H1 (cell line): ENCODE measurements around the gene AP3S1. TPM values are rescaled to one million over a fixed set of nuclear protein-coding genes. Genes with fewer than 3 reads are reported as not detected.

Experiments
- CTCF ChIA-PET: fragments of 300-600 bp; sonication (Branson Sonifier 250); formaldehyde crosslinking; loops from one replicate; lab custom pipeline; 2021; ENCODE audit not compliant: partially characterized antibody; lab: Charles Lee
- POLR2A ChIA-PET: fragments of 300-600 bp; sonication (Branson Sonifier 250); formaldehyde crosslinking; loops from one replicate; lab custom pipeline; 2021; ENCODE audit warnings: inconsistent platforms; ENCODE audit not compliant: partially characterized antibody; lab: Charles Lee
- DNase-seq, 2 experiments: peaks; one replicate each; pipeline versions ENCODE4 v3.0.0 to v3.0.0-alpha.2; 2010 to 2022; ENCODE audit warnings: low spot score in 2 of 2, low read depth in 1 of 2, mixed read lengths in 1 of 2
- FAIRE-seq: peaks from 2 replicates; lab custom pipeline; 2011; peaks lifted over from hg19 to GRCh38; lab: Jason Lieb, UNC
- H2AFZ ChIP-seq: 2 replicates; pipeline ENCODE4 v1.8.1; 2012; ENCODE audit warnings: low read length, inconsistent platforms
- H2AK5ac ChIP-seq: 2 replicates; pipeline ENCODE4 v1.6.1; 2013; ENCODE audit warnings: low read depth, low read length
- H2BK120ac ChIP-seq: replicated peaks from 2 replicates; pipeline ENCODE3; 2013; ENCODE audit warnings: low read depth, low read length, inconsistent platforms
- H2BK12ac ChIP-seq: 2 replicates; pipeline ENCODE4 v1.6.1; 2013; ENCODE audit warnings: low read depth, low read length
- H2BK15ac ChIP-seq: 2 replicates; pipeline ENCODE4 v1.6.1; 2013; ENCODE audit warnings: low read length
- H2BK20ac ChIP-seq: 2 replicates; pipeline ENCODE4 v1.6.1; 2013; ENCODE audit warnings: low read length
- H2BK5ac ChIP-seq: 2 replicates; pipeline ENCODE4 v1.6.1; 2013; ENCODE audit warnings: low read depth, low read length
- H3K14ac ChIP-seq: 2 replicates; pipeline ENCODE4 v1.6.1; 2013; ENCODE audit warnings: inconsistent platforms; ENCODE audit not compliant: insufficient read length
- H3K18ac ChIP-seq: 2 replicates; pipeline ENCODE4 v1.6.1; 2013; ENCODE audit warnings: low read length; ENCODE audit errors: extremely low read depth
- H3K23ac ChIP-seq: 2 replicates; pipeline ENCODE4 v1.6.1; 2013; ENCODE audit warnings: inconsistent platforms; ENCODE audit not compliant: insufficient read length
- H3K23me2 ChIP-seq: 2 replicates; pipeline ENCODE4 v1.6.1; 2013; ENCODE audit warnings: low read depth, low read length
- H3K27ac ChIP-seq: 2 replicates; pipeline ENCODE4 v1.6.1; 2011; ENCODE audit warnings: low read depth, low read length, inconsistent platforms
- H3K27me3 ChIP-seq, 4 experiments: replicated peaks in 1 of 4; 1 replicate in 1 of 4; 2 replicates in 3 of 4; pipeline versions ENCODE4 v1.6.1 to v1.8.1; 2011 to 2013; ENCODE audit warnings: low read length in 3 of 4, mild to moderate bottlenecking in 3 of 4, inconsistent platforms in 2 of 4, mixed read lengths in 2 of 4, moderate library complexity in 1 of 4; ENCODE audit not compliant: control insufficient read depth in 3 of 4, insufficient read depth in 3 of 4; ENCODE audit errors: extremely low read depth in 1 of 4
- H3K36me3 ChIP-seq, 4 experiments: 2 replicates each; pipeline versions ENCODE4 v1.6.1 to v1.8.1; 2011 to 2013; ENCODE audit warnings: mild to moderate bottlenecking in 4 of 4, low read length in 3 of 4, moderate library complexity in 2 of 4, control low read depth in 1 of 4, inconsistent platforms in 1 of 4; ENCODE audit not compliant: insufficient read depth in 4 of 4, control insufficient read depth in 2 of 4
- H3K4ac ChIP-seq: replicated peaks from 2 replicates; pipeline ENCODE3; 2013; ENCODE audit warnings: low read length, low read depth, mixed read lengths, inconsistent platforms; ENCODE audit not compliant: insufficient read length
- H3K4me1 ChIP-seq, 4 experiments: replicated peaks in 1 of 4; 1 replicate in 1 of 4; 2 replicates in 3 of 4; pipeline versions ENCODE4 v1.6.1 to v1.8.1; 2011 to 2013; ENCODE audit warnings: low read length in 3 of 4, inconsistent platforms in 2 of 4, mixed read lengths in 1 of 4; ENCODE audit not compliant: insufficient read depth in 4 of 4, control insufficient read depth in 3 of 4
- H3K4me2 ChIP-seq, 2 experiments: 2 replicates each; pipeline versions ENCODE4 v1.6.1 to v1.8.1; 2011 to 2013; ENCODE audit warnings: low read depth in 2 of 2, low read length in 2 of 2, control low read depth in 1 of 2, inconsistent platforms in 1 of 2, mild to moderate bottlenecking in 1 of 2; ENCODE audit not compliant: insufficient read depth in 1 of 2
- H3K4me3 ChIP-seq, 4 experiments: fragments of 200-600, 300-600 bp in 1 of 4; sonication (generic), shearing (Covaris generic), sonication (Bioruptor Twin) in 1 of 4; 2 replicates each; pipeline versions ENCODE4 v1.5.1 to v1.8.1; 2011 to 2016; ENCODE audit warnings: low read length in 4 of 4, low read depth in 3 of 4, control low read depth in 2 of 4, inconsistent platforms in 2 of 4, mild to moderate bottlenecking in 2 of 4, mixed read lengths in 1 of 4, moderate library complexity in 1 of 4; ENCODE audit not compliant: insufficient read depth in 2 of 4; ENCODE audit errors: extremely low read depth in 1 of 4
- H3K56ac ChIP-seq: replicated peaks from 2 replicates; pipeline ENCODE3; 2013; ENCODE audit warnings: low read depth, mild to moderate bottlenecking, mixed read lengths, low read length, inconsistent platforms; ENCODE audit not compliant: insufficient read length
- H3K79me1 ChIP-seq: 2 replicates; pipeline ENCODE4 v1.6.1; 2013; ENCODE audit warnings: low read depth, low read length, control low read depth
- H3K79me2 ChIP-seq, 2 experiments: 2 replicates each; pipeline versions ENCODE4 v1.6.1 to v1.8.1; 2012 to 2013; ENCODE audit warnings: low read length in 2 of 2, mild to moderate bottlenecking in 2 of 2, inconsistent platforms in 1 of 2; ENCODE audit not compliant: insufficient read depth in 2 of 2, control insufficient read depth in 1 of 2
- H3K9ac ChIP-seq, 4 experiments: replicated peaks in 1 of 4; 1 replicate in 1 of 4; 2 replicates in 3 of 4; pipeline versions ENCODE4 v1.6.1 to v1.8.1; 2011 to 2013; ENCODE audit warnings: low read depth in 3 of 4, low read length in 3 of 4, control low read depth in 2 of 4, mild to moderate bottlenecking in 2 of 4, moderate library complexity in 2 of 4, inconsistent platforms in 1 of 4; ENCODE audit errors: extremely low read depth in 1 of 4
- H3K9me3 ChIP-seq, 2 experiments: 2 replicates each; pipeline versions ENCODE4 v1.6.1 to v1.8.1; 2012 to 2013; ENCODE audit warnings: mild to moderate bottlenecking in 2 of 2, moderate library complexity in 2 of 2, control low read depth in 1 of 2, inconsistent platforms in 1 of 2, low read depth in 1 of 2, low read length in 1 of 2, mixed read lengths in 1 of 2; ENCODE audit not compliant: insufficient read depth in 2 of 2
- H4K20me1 ChIP-seq, 2 experiments: replicated peaks in 1 of 2; 2 replicates each; pipeline versions ENCODE3 to v1.8.1; 2011 to 2013; ENCODE audit warnings: inconsistent platforms in 2 of 2, low read length in 2 of 2, mild to moderate bottlenecking in 1 of 2; ENCODE audit not compliant: insufficient read depth in 2 of 2, control insufficient read depth in 1 of 2
- H4K5ac ChIP-seq: 2 replicates; pipeline ENCODE4 v1.6.1; 2013; ENCODE audit warnings: low read length, low read depth, mixed read lengths, inconsistent platforms; ENCODE audit not compliant: insufficient read length
- H4K8ac ChIP-seq: 2 replicates; pipeline ENCODE4 v1.8.0; 2013; ENCODE audit warnings: mild to moderate bottlenecking, moderate library complexity, low read length, inconsistent platforms; ENCODE audit not compliant: insufficient read depth; ENCODE audit errors: extremely low read depth
- H4K91ac ChIP-seq: replicated peaks from 2 replicates; pipeline ENCODE3; 2013; ENCODE audit warnings: low read length, mixed read lengths, inconsistent platforms; ENCODE audit not compliant: insufficient read length
- SAP30 ChIP-seq: fragments of 300-600 bp; sonication (generic); IDR thresholded peaks from 2 replicates; pipeline ENCODE4 v1.7.1; 2012; ENCODE audit warnings: low read length, moderate library complexity, mild to moderate bottlenecking, inconsistent platforms; ENCODE audit not compliant: insufficient read depth, insufficient replicate concordance
- SIN3A ChIP-seq, 2 experiments: IDR thresholded peaks in 1 of 2; conservative IDR thresholded peaks in 1 of 2; 2 replicates each; pipeline ENCODE4 v1.6.1; 2011 to 2012; ENCODE audit warnings: low read length in 2 of 2, improper control_type of control experiment in 1 of 2, low read depth in 1 of 2, mild to moderate bottlenecking in 1 of 2
- WGBS, 2 experiments: shearing (Covaris generic) in 1 of 2; methylation state at CpG; one replicate each; pipeline versions ENCODE4 v1.1.6 to v1.1.7; 2013 to 2015; ENCODE audit warnings: low lambda C conversion rate in 2 of 2, mixed read lengths in 2 of 2, inconsistent platforms in 1 of 2, low coverage in 1 of 2, missing lambda C conversion rate in 1 of 2; ENCODE audit not compliant: insufficient replicate concordance in 2 of 2, insufficient coverage in 1 of 2, insufficient read length in 1 of 2; ENCODE audit errors: extremely low coverage in 1 of 2, missing lambda C conversion rate in 1 of 2; 5-methylcytosine and 5-hydroxymethylcytosine counted together
- polyA plus RNA-seq, 7 experiments: library from polyadenylated mRNA; depleted of rRNA in 3 of 7; stranded (reverse) in 5 of 7; unstranded in 2 of 7; fragments of >200 nt in 5 of 7; fragments of 200-250 nt in 2 of 7; gene quantifications; 1 replicate in 5 of 7; 2 replicates in 1 of 7; 4 replicates in 1 of 7; pipeline versions ENCODE4 v1.2.1 to v1.2.3, GENCODE V29; 2011 to 2013; ENCODE audit warnings: missing spikeins in 2 of 7, mixed read lengths in 2 of 7
- total RNA-seq: library from RNA; stranded (reverse); fragmentation: NEBNext Ultra II Directional; extraction: Animal tissue kit (Norgen Biotek cat#: 25700); gene quantifications from 2 replicates; pipeline ENCODE4 v1.2.1, GENCODE V29; 2021

The AP3S1 gene
- total and polyA plus RNA-seq, 2 of the 8 experiments (the other 6 are each of a cell fraction or from before 2014, with no cell fraction given) = 26.6 to 72.7 TPM

- Histone ChIP-seq H3K4ac (no peak overlapping the region), H3K14ac (no peak overlapping the region), H2BK12ac (no peak overlapping the region), H4K20me1 (peaks cover 0 to 3% of the 10 kb centered on the region in 2 experiments), H3K27ac (no peak overlapping the region), H4K91ac (no peak overlapping the region), H3K18ac (no peak overlapping the region), H4K8ac (no peak overlapping the region), H2BK120ac (no peak overlapping the region), H4K5ac (no peak overlapping the region), H3K27me3 (peaks cover 0 to 11% (median 5%) of the 10 kb centered on the region in 4 experiments; a peak in 3 of 7 replicates), H2BK15ac (no peak overlapping the region), H3K4me1 (peaks cover 0 to 3% (median 1%) of the 10 kb centered on the region in 4 experiments; a peak in 3 of 7 replicates), H3K9ac (no peak overlapping the region), H3K79me2 (peaks cover 0 to 3% of the 10 kb centered on the region in 2 experiments; a peak in 1 of 4 replicates), H2BK20ac (no peak overlapping the region), H3K9me3 (no peaks in the 10 kb centered on the region), H3K79me1 (no peaks in the 10 kb centered on the region; the same call in 1 of the 2 replicates), H3K23ac (no peak overlapping the region), H3K56ac (no peak overlapping the region), H2BK5ac (no peak overlapping the region), H2AFZ (no peak overlapping the region), H3K4me3 (no peak overlapping the region), H3K36me3 (peaks cover 0 to 26% (median 1%) of the 10 kb centered on the region in 4 experiments; a peak in 6 of 8 replicates), H3K23me2 (no peaks in the 10 kb centered on the region; the same call in 1 of the 2 replicates), H3K4me2 (no peak overlapping the region), H2AK5ac (no peak overlapping the region)
- CTCF ChIA-PET = interaction anchor here (1.2 to 1.5 kb wide), 3 partner anchors 11 to 22 kb away, joined by 4 to 6 read pairs (median 5); no protein-coding TSS in a partner anchor
- WGBS, 2 experiments = 96% methylated on average over 2 of the region's 2 CpGs; no CpG with 5 or more reads in 1 of the 2 experiments
- no peak for FAIRE-seq
- DNase-seq = no peak
- POLR2A ChIA-PET = no interaction called here
- TF ChIP-seq SAP30 (no peak), SIN3A (conservative IDR thresholded peaks at IDR 0.05 in 1 of 2, IDR thresholded peaks at IDR 0.05 in 1 of 2; ENCODE audit: low read depth in 1 of 2, low read length in 2 of 2) (no peak)
These were observed 31.8 kb upstream of the AP3S1 start for GRCh38 chr5:115809946-115810345.
